Activated B cell treated with CpG ODN at 0.5 μM for 24 hours (primary cell): Measurements from ENCODE around the gene TIAM2. TPM values are rescaled to one million over a fixed set of nuclear protein-coding genes. Genes with fewer than 3 reads are reported as not detected.

Source experiments
- ATAC-seq: fragments of 200-7000 bp; cut with Tn5 transposase; one replicate; pipeline ENCODE4 v1.10.0; 2021; ENCODE audit warnings: low read depth, mild to moderate bottlenecking, moderate library complexity
- CTCF ChIA-PET: fragments of 350-600 bp; sonication (Branson Sonifier 250); formaldehyde crosslinking; loops from one replicate; lab custom pipeline; 2021; ENCODE audit warnings: antibody characterized with exemption; lab: Charles Lee
- POLR2A ChIA-PET: fragments of 350-600 bp; sonication (Branson Sonifier 250); formaldehyde crosslinking; loops from one replicate; lab custom pipeline; 2021; ENCODE audit warnings: antibody characterized with exemption; lab: Charles Lee
- DNase-seq: peaks from one replicate; pipeline ENCODE4 v3.0.0; 2022
- H3K27ac Mint-ChIP-seq: one replicate; pipeline ENCODE4 v1.8.0; 2020; ENCODE audit warnings: mixed read lengths
- H3K27me3 Mint-ChIP-seq: one replicate; pipeline ENCODE4 v1.8.0; 2021; ENCODE audit warnings: mixed read lengths
- H3K36me3 Mint-ChIP-seq: one replicate; pipeline ENCODE4 v1.8.0; 2021; ENCODE audit warnings: low read depth, mixed read lengths
- H3K4me1 Mint-ChIP-seq: one replicate; pipeline ENCODE4 v1.8.0; 2021; ENCODE audit warnings: mixed read lengths
- H3K4me3 Mint-ChIP-seq: one replicate; pipeline ENCODE4 v1.8.0; 2020; ENCODE audit warnings: mild to moderate bottlenecking, mixed read lengths
- H3K9me3 Mint-ChIP-seq: one replicate; pipeline ENCODE4 v1.8.0; 2020; ENCODE audit warnings: mixed read lengths
- CTCF ChIP-seq: fragments of 200-600 bp; IDR thresholded peaks from one replicate; pipeline ENCODE4 v1.8.0; 2022; ENCODE audit warnings: antibody characterized with exemption, mild to moderate bottlenecking
- intact Hi-C: fragments of 100-400 bp; cut with micrococcal nuclease; formaldehyde crosslinking; loops from one replicate; pipeline ENCODE4 v1.15.1; 2024
- total RNA-seq: library from RNA; stranded (reverse); gene quantifications from 2 replicates; pipeline ENCODE4 v1.2.3, GENCODE V29; 2022

Gene TIAM2
- total RNA-seq, 1 donor from 2014 or later: 13.0 TPM

- intact Hi-C loops: no loop called here
- ChIA-PET POLR2A (no interaction called here), CTCF (no interaction called here)
- Mint-ChIP-seq H3K27ac (no peak overlapping the region), H3K36me3 (peaks cover 64% of the 10 kb centered on the region), H3K4me3 (no peak overlapping the region), H3K9me3 (no peaks in the 10 kb centered on the region), H3K27me3 (no peaks in the 10 kb centered on the region), H3K4me1 (no peaks in the 10 kb centered on the region)
- DNase-seq (no peak), ATAC-seq (no peak)
- TF ChIP-seq CTCF: no peak
These were observed 302.6 kb downstream of the TIAM2 start for GRCh38 chr6:155297669-155298068.

GRCh38 chr6:155301867-155302266, 306.8 kb downstream of the TIAM2 start:
- H3K4me3 Mint-ChIP-seq: no peak overlapping the region
- TF ChIP-seq CTCF: no peak
- peaks cover 55% of the 10 kb centered on the region for H3K36me3 Mint-ChIP-seq
- H3K27me3 Mint-ChIP-seq: no peaks in the 10 kb centered on the region
- no peaks in the 10 kb centered on the region for H3K9me3 Mint-ChIP-seq
- no peak for ATAC-seq
- no peak for DNase-seq
- intact Hi-C loops: no loop called here
- no peaks in the 10 kb centered on the region for H3K4me1 Mint-ChIP-seq
- H3K27ac Mint-ChIP-seq: no peak overlapping the region
- POLR2A ChIA-PET: no interaction called here
- CTCF ChIA-PET: no interaction called here

- H3K9me3 Mint-ChIP-seq: no peaks in the 10 kb centered on the region
- no peak overlapping the region for H3K27ac Mint-ChIP-seq
- H3K4me1 Mint-ChIP-seq: peaks cover 3% of the 10 kb centered on the region
- H3K4me3 Mint-ChIP-seq: no peak overlapping the region
- peaks cover 56% of the 10 kb centered on the region for H3K36me3 Mint-ChIP-seq
- no peak for TF ChIP-seq CTCF
- ATAC-seq: no peak
- no peaks in the 10 kb centered on the region for H3K27me3 Mint-ChIP-seq
- ChIA-PET POLR2A (no interaction called here), CTCF (no interaction called here)
- no peak for DNase-seq
- intact Hi-C loops: no loop called here
These were observed 308.3 kb downstream of the TIAM2 start for GRCh38 chr6:155303361-155303870.

- Mint-ChIP-seq H3K9me3 (no peaks in the 10 kb centered on the region), H3K36me3 (peaks cover 67% of the 10 kb centered on the region), H3K27ac (no peak overlapping the region), H3K4me3 (no peak overlapping the region), H3K27me3 (no peaks in the 10 kb centered on the region), H3K4me1 (peaks cover 10% of the 10 kb centered on the region)
- TF ChIP-seq CTCF: no peak
- ATAC-seq (no peak), DNase-seq (no peak)
- CTCF ChIA-PET: interaction anchor here (1.2 kb wide), 1 partner anchor 22 kb away, joined by 3 read pairs; no protein-coding TSS in a partner anchor
- intact Hi-C loops: no loop called here
- POLR2A ChIA-PET: interaction anchor here (0.7 kb wide), 2 partner anchors 19 to 520 kb away, joined by 3 to 7 read pairs; no protein-coding TSS in a partner anchor
These were observed 311.8 kb downstream of the TIAM2 start for GRCh38 chr6:155306958-155307357.
